GM12878 (cell line): Measurements from ENCODE around the gene UBP1. TPM values are rescaled to one million over a fixed set of nuclear protein-coding genes. Genes with fewer than 3 reads are reported as not detected.

Experiments
- ATAC-seq: fragments of 200-7000 bp; cut with Tn5 transposase; 3 replicates; pipeline ENCODE4 v1.9.1; 2020; ENCODE audit warnings: mild to moderate bottlenecking, moderate library complexity
- BruUV-seq: library from RNA; stranded (reverse); fragments of 400-500 nt; replicated peaks from 2 replicates; lab custom pipeline; 2021; lab: Mats Ljungman, UMichigan
- CTCF ChIA-PET: fragments of 300-600 bp; sonication (Branson Sonifier 250); formaldehyde crosslinking; extraction: SDS; loops from one replicate; lab custom pipeline; 2021; ENCODE audit warnings: inconsistent platforms; lab: Yijun Ruan, JAX
- POLR2A ChIA-PET: fragments of 350-600 bp; formaldehyde crosslinking; extraction: SDS; loops from one replicate; lab custom pipeline; 2021; ENCODE audit warnings: inconsistent platforms; lab: Charles Lee
- RAD21 ChIA-PET: fragments of 300-600 bp; sonication (Branson Sonifier 250); formaldehyde crosslinking; loops from one replicate; lab custom pipeline; 2023; ENCODE audit warnings: antibody characterized with exemption; ENCODE audit not compliant: unreplicated experiment; lab: Charles Lee
- SMC1A ChIA-PET: fragments of 300-600 bp; sonication (Branson Sonifier 250); formaldehyde crosslinking; loops from one replicate; lab custom pipeline; 2023; ENCODE audit not compliant: unreplicated experiment, uncharacterized antibody; lab: Charles Lee
- DNase-seq: peaks from one replicate; pipeline ENCODE4 v3.0.0-alpha.2; 2011; ENCODE audit warnings: low read depth, low spot score
- FAIRE-seq: peaks from 3 replicates; lab custom pipeline; 2011; peaks lifted over from hg19 to GRCh38; lab: Jason Lieb, UNC
- H2AFZ ChIP-seq: 2 replicates; pipeline ENCODE4 v1.6.0; 2011; ENCODE audit warnings: low read depth, low read length, control low read depth; ENCODE audit not compliant: control insufficient read depth
- H3K27ac ChIP-seq: 2 replicates; pipeline ENCODE4 v1.5.1; 2011; ENCODE audit warnings: control low read depth; ENCODE audit not compliant: control insufficient read depth, insufficient read depth
- H3K27me3 ChIP-seq, 2 experiments: replicated peaks in 1 of 2; 2 replicates each; pipeline versions ENCODE4 v1.6.0 to v1.6.1; 2011; ENCODE audit warnings: low read length in 1 of 2; ENCODE audit not compliant: control insufficient read depth in 2 of 2, insufficient read depth in 2 of 2
- H3K36me3 ChIP-seq, 2 experiments: 2 replicates each; pipeline ENCODE4 v1.5.1; 2011; ENCODE audit warnings: low read length in 1 of 2; ENCODE audit not compliant: control insufficient read depth in 2 of 2, insufficient read depth in 2 of 2
- H3K4me1 ChIP-seq: 2 replicates; pipeline ENCODE4 v1.6.1; 2011; ENCODE audit warnings: mild to moderate bottlenecking, low read length, moderate library complexity, mixed read lengths; ENCODE audit not compliant: control insufficient read depth, insufficient read depth
- H3K4me2 ChIP-seq: 2 replicates; pipeline ENCODE4 v1.6.0; 2011; ENCODE audit warnings: control low read depth; ENCODE audit not compliant: control insufficient read depth, insufficient read depth
- H3K4me3 ChIP-seq: fragments of 200-600 bp; sonication (generic); 2 replicates; pipeline ENCODE4 v1.5.1; 2016
- H3K79me2 ChIP-seq: 2 replicates; pipeline ENCODE4 v1.6.0; 2011; ENCODE audit warnings: low read length; ENCODE audit not compliant: control insufficient read depth, insufficient read depth
- H3K9ac ChIP-seq: 2 replicates; pipeline ENCODE4 v1.8.0; 2011; ENCODE audit warnings: low read length, control low read depth, mixed read lengths; ENCODE audit not compliant: control insufficient read depth, insufficient read depth
- H3K9me3 ChIP-seq: replicated peaks from 3 replicates; pipeline ENCODE4 v1.5.1; 2011; ENCODE audit warnings: mild to moderate bottlenecking, low read length; ENCODE audit not compliant: control insufficient read depth, insufficient read depth
- H4K20me1 ChIP-seq: 2 replicates; pipeline ENCODE4 v1.6.0; 2011; ENCODE audit not compliant: control insufficient read depth, insufficient read depth
- BRCA1 ChIP-seq: IDR thresholded peaks from 2 replicates; pipeline ENCODE4 v1.6.1; 2011; ENCODE audit warnings: low read depth, low read length, improper control_type of control experiment
- CREB1 ChIP-seq: IDR thresholded peaks from 2 replicates; pipeline ENCODE4 v1.6.1; 2012; ENCODE audit warnings: low read depth, mild to moderate bottlenecking, inconsistent platforms
- EP300 ChIP-seq, 2 experiments: fragments of 150-350 bp in 1 of 2; IDR thresholded peaks; 2 replicates each; pipeline ENCODE4 v1.6.1; 2011 to 2012; ENCODE audit warnings: low read depth in 2 of 2, low read length in 2 of 2, borderline replicate concordance in 1 of 2, improper control_type of control experiment in 1 of 2, inconsistent platforms in 1 of 2; ENCODE audit not compliant: control insufficient read depth in 1 of 2
- FOS ChIP-seq: IDR thresholded peaks from 3 replicates; pipeline ENCODE4 v1.6.1; 2011; ENCODE audit warnings: borderline replicate concordance; ENCODE audit not compliant: insufficient read length; ENCODE audit errors: extremely low read depth
- MXI1 ChIP-seq: fragments of 150-350 bp; IDR thresholded peaks from 2 replicates; pipeline ENCODE4 v1.6.1; 2011; ENCODE audit warnings: low read depth, mild to moderate bottlenecking, inconsistent platforms, low read length, improper control_type of control experiment
- NBN ChIP-seq: fragments of 450-650 bp; IDR thresholded peaks from 2 replicates; pipeline ENCODE4 v1.6.1; 2016
- PML ChIP-seq: IDR thresholded peaks from 2 replicates; pipeline ENCODE4 v1.6.1; 2012; ENCODE audit warnings: low read length, inconsistent platforms
- RAD51 ChIP-seq: fragments of 450-650 bp; IDR thresholded peaks from 2 replicates; pipeline ENCODE4 v1.6.1; 2016; ENCODE audit warnings: moderate library complexity, mild to moderate bottlenecking, inconsistent platforms
- SMAD5 ChIP-seq: IDR thresholded peaks from 2 replicates; pipeline ENCODE4 v1.6.1; 2016; ENCODE audit warnings: antibody characterized with exemption, low read depth
- SREBF2 ChIP-seq: IDR thresholded peaks from 2 replicates; pipeline ENCODE4 v1.6.1; 2012; ENCODE audit warnings: mild to moderate bottlenecking, low read length
- SUZ12 ChIP-seq: fragments of 200-600 bp; sonication (generic); IDR thresholded peaks from one replicate; pipeline ENCODE4 v1.6.1; 2018; ENCODE audit warnings: antibody characterized with exemption, mild to moderate bottlenecking; ENCODE audit not compliant: unreplicated experiment
- TBL1XR1 ChIP-seq: IDR thresholded peaks from 2 replicates; pipeline ENCODE4 v1.6.1; 2012; ENCODE audit warnings: low read depth, low read length, improper control_type of control experiment
- ZNF274 ChIP-seq: IDR thresholded peaks from one replicate; pipeline ENCODE4 v1.8.0; 2011; ENCODE audit not compliant: insufficient read length, insufficient read depth
- WGBS: methylation state at CpG from one replicate; pipeline ENCODE4 v1.1.6; 2016; ENCODE audit warnings: low lambda C conversion rate; ENCODE audit not compliant: insufficient replicate concordance, insufficient coverage; ENCODE audit errors: missing lambda C conversion rate; 5-methylcytosine and 5-hydroxymethylcytosine counted together
- in situ Hi-C: fragments of 300-500 bp; cut with MboI; formaldehyde crosslinking; loops from 9 replicates; pipeline ENCODE4 v1.14.3; 2018; ENCODE audit warnings: mixed read lengths
- intact Hi-C: fragments of 100-400 bp; cut with micrococcal nuclease; formaldehyde crosslinking; loops from one replicate; pipeline ENCODE4 v1.14.2; 2022; ENCODE audit not compliant: unreplicated experiment
- polyA plus RNA-seq, 11 experiments: library from polyadenylated mRNA; depleted of rRNA in 4 of 11; unstranded in 6 of 11; stranded (reverse) in 5 of 11; fragments of >200 nt; fragmentation: Nextera tagmentation in 4 of 11; fragmentation: Illumina TruSeq in 1 of 11; extraction: Ambion mirVana in 4 of 11; extraction: Trizol in 1 of 11; gene quantifications; 1 replicate in 1 of 11; 2 replicates in 10 of 11; pipeline versions ENCODE4 v1.2.1 to v1.2.3, GENCODE V29; 2011 to 2016; ENCODE audit warnings: inconsistent platforms in 2 of 11, missing spikeins in 2 of 11, low read depth in 1 of 11
- total RNA-seq, 4 experiments: library from RNA; depleted of rRNA in 3 of 4; stranded (reverse); fragments of >200 nt in 3 of 4; fragmentation: Illumina TruSeq in 1 of 4; extraction: Trizol in 1 of 4; gene quantifications; 2 replicates each; pipeline versions ENCODE4 v1.2.1 to v1.2.3, GENCODE V29; 2013 to 2021
- TF ChIP-seq, protein P1 (sequence below): fragments of 450-650 bp; IDR thresholded peaks from 2 replicates; pipeline ENCODE4 v1.6.1; 2016; ENCODE audit warnings: mild to moderate bottlenecking
- TF ChIP-seq, protein P2 (sequence below): IDR thresholded peaks from 2 replicates; pipeline ENCODE4 v1.6.1; 2012; ENCODE audit warnings: low read depth, low read length, improper control_type of control experiment
- TF ChIP-seq, protein P3 (sequence below): fragments of 450-650 bp; IDR thresholded peaks from 2 replicates; pipeline ENCODE4 v1.6.1; 2017; ENCODE audit warnings: mild to moderate bottlenecking, low read depth, inconsistent platforms; ENCODE audit not compliant: poor library complexity, severe bottlenecking

UBP1 gene
- total and polyA plus RNA-seq, 10 of the 15 experiments (the other 5 are each of a cell fraction or from before 2014, with no cell fraction given), result 9.3 to 93.6 (median 52.4) TPM

DNA sequence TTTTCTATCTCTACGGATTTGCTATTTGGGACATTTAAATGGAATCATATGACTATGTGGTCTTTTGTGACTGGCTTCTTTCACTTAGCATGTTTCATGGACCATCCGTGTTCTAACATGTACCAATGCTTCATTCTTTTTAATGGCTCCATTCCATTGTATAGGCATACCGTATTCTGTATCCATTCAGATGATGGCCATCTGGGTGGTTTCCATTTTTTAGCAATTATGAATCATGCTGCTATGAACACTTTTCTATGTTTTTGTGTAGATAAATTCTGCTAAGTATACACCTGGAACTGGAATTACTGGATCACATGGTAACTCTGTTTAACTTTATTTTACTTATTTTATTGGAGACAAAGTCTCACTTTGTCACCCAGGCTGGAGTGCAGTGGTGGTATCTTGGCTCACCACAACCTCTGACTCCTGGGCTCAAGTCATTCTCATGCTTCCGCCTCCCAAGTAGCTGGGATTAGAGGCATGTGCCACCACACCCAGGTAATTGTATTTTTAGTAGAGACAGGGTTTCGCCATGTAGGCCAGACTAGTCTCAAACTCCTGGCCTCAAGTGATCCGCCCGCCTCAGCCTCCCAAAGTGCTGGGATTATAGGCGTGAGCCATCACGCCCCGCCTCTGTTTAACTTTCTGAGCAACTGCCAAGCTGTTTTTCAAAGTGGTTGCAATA, 13.4 kb downstream of the UBP1 start:
- RAD21 ChIA-PET, result no interaction called here
- no peak for FAIRE-seq
- TF ChIP-seq MXI1, result no peak
- TF ChIP-seq PML, result no peak
- no peak for TF ChIP-seq NBN
- TF ChIP-seq ZNF274, result no peak
- no peak for TF ChIP-seq SREBF2
- no peak for TF ChIP-seq BRCA1
- TF ChIP-seq, protein P1, sequence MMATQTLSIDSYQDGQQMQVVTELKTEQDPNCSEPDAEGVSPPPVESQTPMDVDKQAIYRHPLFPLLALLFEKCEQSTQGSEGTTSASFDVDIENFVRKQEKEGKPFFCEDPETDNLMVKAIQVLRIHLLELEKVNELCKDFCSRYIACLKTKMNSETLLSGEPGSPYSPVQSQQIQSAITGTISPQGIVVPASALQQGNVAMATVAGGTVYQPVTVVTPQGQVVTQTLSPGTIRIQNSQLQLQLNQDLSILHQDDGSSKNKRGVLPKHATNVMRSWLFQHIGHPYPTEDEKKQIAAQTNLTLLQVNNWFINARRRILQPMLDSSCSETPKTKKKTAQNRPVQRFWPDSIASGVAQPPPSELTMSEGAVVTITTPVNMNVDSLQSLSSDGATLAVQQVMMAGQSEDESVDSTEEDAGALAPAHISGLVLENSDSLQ, result no peak
- TF ChIP-seq TBL1XR1, result no peak
- TF ChIP-seq, protein P2, sequence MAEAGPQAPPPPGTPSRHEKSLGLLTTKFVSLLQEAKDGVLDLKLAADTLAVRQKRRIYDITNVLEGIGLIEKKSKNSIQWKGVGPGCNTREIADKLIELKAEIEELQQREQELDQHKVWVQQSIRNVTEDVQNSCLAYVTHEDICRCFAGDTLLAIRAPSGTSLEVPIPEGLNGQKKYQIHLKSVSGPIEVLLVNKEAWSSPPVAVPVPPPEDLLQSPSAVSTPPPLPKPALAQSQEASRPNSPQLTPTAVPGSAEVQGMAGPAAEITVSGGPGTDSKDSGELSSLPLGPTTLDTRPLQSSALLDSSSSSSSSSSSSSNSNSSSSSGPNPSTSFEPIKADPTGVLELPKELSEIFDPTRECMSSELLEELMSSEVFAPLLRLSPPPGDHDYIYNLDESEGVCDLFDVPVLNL, result no peak
- no peak for TF ChIP-seq EP300 (IDR thresholded peaks at IDR 0.05; ENCODE audit: borderline replicate concordance in 1 of 2, control insufficient read depth in 1 of 2, low read depth in 2 of 2, low read length in 2 of 2)
- no peak for TF ChIP-seq SMAD5
- no peak for TF ChIP-seq FOS
- no peak for TF ChIP-seq CREB1
- no peak for TF ChIP-seq SUZ12
- no peak for TF ChIP-seq RAD51
- TF ChIP-seq, protein P3, sequence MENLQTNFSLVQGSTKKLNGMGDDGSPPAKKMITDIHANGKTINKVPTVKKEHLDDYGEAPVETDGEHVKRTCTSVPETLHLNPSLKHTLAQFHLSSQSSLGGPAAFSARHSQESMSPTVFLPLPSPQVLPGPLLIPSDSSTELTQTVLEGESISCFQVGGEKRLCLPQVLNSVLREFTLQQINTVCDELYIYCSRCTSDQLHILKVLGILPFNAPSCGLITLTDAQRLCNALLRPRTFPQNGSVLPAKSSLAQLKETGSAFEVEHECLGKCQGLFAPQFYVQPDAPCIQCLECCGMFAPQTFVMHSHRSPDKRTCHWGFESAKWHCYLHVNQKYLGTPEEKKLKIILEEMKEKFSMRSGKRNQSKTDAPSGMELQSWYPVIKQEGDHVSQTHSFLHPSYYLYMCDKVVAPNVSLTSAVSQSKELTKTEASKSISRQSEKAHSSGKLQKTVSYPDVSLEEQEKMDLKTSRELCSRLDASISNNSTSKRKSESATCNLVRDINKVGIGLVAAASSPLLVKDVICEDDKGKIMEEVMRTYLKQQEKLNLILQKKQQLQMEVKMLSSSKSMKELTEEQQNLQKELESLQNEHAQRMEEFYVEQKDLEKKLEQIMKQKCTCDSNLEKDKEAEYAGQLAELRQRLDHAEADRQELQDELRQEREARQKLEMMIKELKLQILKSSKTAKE, result no peak

More for the DNA sequence above, 13.4 kb downstream of the UBP1 start:
- H3K4me1 ChIP-seq, result peaks cover 29% of the 10 kb centered on the region
- 0 out of 2 replicates have a peak, but pooled peaks cover 4% of the 10 kb centered on the region for H4K20me1 ChIP-seq
- ChIA-PET CTCF (interaction anchor here (0.9 to 1.3 kb wide), 2 partner anchors 14 to 54 kb away, joined by 3 read pairs; no protein-coding TSS in a partner anchor), POLR2A (no interaction called here), SMC1A (interaction anchor here (1.1 to 6.3 kb wide), 3 partner anchors 8 to 15 kb away, joined by 3 to 43 read pairs (median 3); no protein-coding TSS in a partner anchor)
- no peak overlapping the region for H3K4me3 ChIP-seq
- 96% methylated on average over 10 of the region's 10 CpGs for WGBS
- H3K4me2 ChIP-seq, result no peak overlapping the region
- intact Hi-C loops, result no loop called here
- no peak for ATAC-seq
- peaks cover 1% of the 10 kb centered on the region; the same call in 2 of the 3 replicates for H3K9me3 ChIP-seq
- peaks cover 71% of the 10 kb centered on the region for H3K79me2 ChIP-seq
- H3K9ac ChIP-seq, result no peak overlapping the region
- in situ Hi-C loops, result no loop called here
- DNase-seq, result no peak
- H2AFZ ChIP-seq, result no peak overlapping the region
- H3K27ac ChIP-seq, result no peak overlapping the region
- peaks cover 0 to 9% of the 10 kb centered on the region in 2 experiments; a peak in 3 of 4 replicates for H3K36me3 ChIP-seq
- H3K27me3 ChIP-seq, result no peaks in the 10 kb centered on the region
- no TSS peak for BruUV-seq
